GM18868 (cell line): ENCODE measurements around the gene CNTNAP2.
"Not testable (repeated sequence)": the region's sequence is repeated elsewhere in the genome, so short reads cannot be mapped to it uniquely, and the experiment has no call there.

Experiments used
- ATAC-seq: cut with Tn5 transposase; IDR thresholded peaks from one replicate; pipeline ENCODE4 v1.9.1; 2021; ENCODE audit warnings: mild to moderate bottlenecking, moderate library complexity; ENCODE audit not compliant: unreplicated experiment

Gene CNTNAP2

GRCh38 chr7:147670759-147671158, 1554.2 kb downstream of the CNTNAP2 start:
- no peak for ATAC-seq

DNA sequence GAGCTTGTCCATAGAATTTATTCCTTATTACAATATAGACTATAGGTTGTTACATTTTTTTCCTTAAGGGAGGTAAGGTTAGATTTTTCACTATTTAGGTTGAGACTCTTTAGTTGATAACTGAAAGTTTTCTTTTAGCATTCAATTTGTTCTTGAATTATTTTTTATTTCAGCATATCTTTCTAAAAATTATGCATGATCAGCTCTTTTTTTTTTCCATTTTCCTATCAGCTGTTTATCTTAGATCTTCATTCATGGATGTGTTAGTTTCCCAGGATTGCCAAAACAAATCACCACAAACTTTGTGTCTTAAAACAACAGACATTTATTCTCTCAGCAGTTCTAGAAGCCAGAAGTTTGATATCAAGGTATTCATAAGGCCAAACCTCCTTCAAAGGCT, 1558.1 kb downstream of the CNTNAP2 start:
- no peak for ATAC-seq

DNA sequence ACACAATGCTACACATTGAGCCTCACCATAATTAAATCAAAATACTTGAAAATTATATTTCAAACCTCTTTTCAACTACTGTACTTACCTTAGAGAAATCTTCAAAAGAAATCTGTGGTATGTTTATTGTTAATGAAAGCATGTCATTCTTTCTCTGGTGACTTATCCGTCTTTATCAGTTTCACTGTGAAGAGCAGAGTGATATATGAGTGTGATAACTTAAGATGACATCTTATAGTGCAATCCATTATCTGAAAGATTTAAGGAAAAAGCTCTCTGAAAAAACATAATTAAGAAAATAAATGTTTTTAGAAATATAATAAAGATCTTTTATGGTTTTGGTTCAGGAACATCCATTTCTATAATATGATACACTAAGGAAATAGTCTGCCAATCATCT, 1562.3 kb downstream of the CNTNAP2 start:
- no peak for ATAC-seq

- no peak for ATAC-seq
Measured at GRCh38 chr7:147681530-147681929, 1564.9 kb downstream of the CNTNAP2 start.

- no peak for ATAC-seq
Measured at GRCh38 chr7:147700702-147701101, 1584.1 kb downstream of the CNTNAP2 start.

GRCh38 chr7:147707926-147708325, 1591.3 kb downstream of the CNTNAP2 start:
- ATAC-seq, result no peak

- no peak for ATAC-seq
Measured at GRCh38 chr7:147708871-147709270, 1592.3 kb downstream of the CNTNAP2 start.

GRCh38 chr7:147711447-147711846, 1594.8 kb downstream of the CNTNAP2 start:
- no peak for ATAC-seq

GRCh38 chr7:147721962-147722830, 1605.6 kb downstream of the CNTNAP2 start:
- no peak for ATAC-seq

GRCh38 chr7:147723536-147723935, 1606.9 kb downstream of the CNTNAP2 start:
- ATAC-seq, result no peak

DNA sequence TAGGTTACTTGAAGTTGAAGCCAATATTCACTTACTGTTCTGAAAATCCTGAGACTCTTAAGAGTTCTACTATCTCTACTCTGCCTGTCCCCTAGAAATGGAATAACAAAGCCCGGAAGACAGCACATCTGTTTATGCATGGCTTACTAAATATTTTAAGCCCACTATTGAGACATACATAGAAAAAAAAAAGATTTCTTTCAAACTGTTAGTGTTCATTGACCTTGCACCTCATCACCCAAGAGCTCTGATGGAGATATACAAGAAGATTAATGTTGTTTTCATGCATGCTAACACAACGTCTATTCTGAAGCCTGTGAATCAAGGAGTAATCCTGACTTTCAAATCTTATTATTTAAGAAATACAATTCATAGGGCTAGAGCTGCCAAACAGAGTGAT, 1614.7 kb downstream of the CNTNAP2 start:
- no peak for ATAC-seq

DNA sequence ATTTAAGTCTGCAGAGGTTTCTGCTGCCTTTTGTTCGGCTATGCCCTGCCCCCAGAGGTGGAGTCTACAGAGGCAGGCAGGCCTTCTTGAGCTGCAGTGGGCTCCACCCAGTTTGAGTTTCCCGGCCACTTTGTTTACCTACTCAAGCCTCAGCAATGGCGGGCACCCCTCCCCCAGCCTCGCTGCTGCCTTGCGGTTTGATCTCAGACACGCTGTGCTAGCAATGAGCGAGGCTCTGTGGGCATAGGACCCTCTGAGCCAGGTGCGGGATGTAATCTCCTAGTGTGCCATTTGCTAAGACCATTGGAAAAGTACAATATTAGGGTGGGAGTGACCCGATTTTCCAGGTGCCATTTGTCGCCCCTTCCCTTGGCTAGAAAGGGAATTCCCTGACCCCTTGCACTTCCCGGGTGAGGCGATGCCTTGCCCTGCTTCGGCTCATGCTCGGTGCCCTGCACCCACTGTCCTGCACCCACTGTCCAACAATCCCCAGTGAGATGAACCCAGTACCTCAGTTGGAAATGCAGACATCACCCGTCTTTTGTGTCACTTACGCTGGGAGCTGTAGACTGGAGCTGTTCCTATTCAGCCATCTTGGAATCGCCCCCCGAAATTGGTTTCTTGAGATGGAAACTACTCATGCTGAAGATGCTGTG, 1621.1 kb downstream of the CNTNAP2 start:
- ATAC-seq, result not testable (repeated sequence)

GRCh38 chr7:147742301-147742700, 1625.7 kb downstream of the CNTNAP2 start:
- no peak for ATAC-seq

GRCh38 chr7:147756300-147756699, 1639.7 kb downstream of the CNTNAP2 start:
- ATAC-seq, result no peak

GRCh38 chr7:147759327-147759943, 1642.8 kb downstream of the CNTNAP2 start:
- ATAC-seq, result no peak

GRCh38 chr7:147765301-147765700, 1648.7 kb downstream of the CNTNAP2 start:
- no peak for ATAC-seq

DNA sequence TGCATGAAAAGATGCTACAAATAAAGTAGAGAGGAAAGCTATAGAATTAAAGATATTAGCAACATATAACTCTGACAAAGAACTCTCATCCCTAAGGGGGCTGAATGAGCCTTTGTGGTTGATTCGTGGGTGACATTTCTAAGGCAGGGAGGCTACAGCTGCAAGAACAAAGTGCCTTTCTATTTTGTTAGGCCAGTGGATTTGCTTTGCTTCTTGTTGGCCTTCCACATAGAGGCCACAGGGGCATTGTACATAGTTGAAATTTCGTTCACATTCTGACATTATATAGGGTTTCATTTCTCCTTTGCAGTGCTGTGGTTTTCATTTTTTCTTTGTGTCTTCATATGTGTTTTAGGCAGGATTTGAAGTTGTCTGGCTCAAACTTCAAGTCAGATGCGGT, 1654.7 kb downstream of the CNTNAP2 start:
- ATAC-seq, result no peak

- ATAC-seq, result no peak
Measured at GRCh38 chr7:147774461-147774860, 1657.9 kb downstream of the CNTNAP2 start.

- ATAC-seq, result no peak
Measured at GRCh38 chr7:147775516-147776284, 1659.1 kb downstream of the CNTNAP2 start.

DNA sequence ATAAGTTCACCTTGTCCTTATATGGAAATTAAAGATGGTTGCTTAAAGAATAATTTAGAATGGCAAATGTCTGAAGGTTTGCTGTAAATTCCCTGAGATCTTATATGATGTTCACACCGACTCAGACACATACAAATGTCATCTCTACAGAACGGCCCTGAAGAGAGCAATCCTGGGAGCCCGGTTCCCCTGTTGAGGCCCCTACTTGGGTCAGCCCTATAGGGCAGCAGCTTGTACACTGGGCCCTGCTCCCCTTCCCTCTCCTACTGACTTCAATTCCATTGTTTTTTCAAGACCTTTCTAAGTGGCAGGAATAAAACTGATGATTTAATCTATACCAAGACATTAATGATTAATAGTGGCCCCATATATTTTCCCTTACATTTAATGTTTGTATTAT, 1660.7 kb downstream of the CNTNAP2 start:
- no peak for ATAC-seq

DNA sequence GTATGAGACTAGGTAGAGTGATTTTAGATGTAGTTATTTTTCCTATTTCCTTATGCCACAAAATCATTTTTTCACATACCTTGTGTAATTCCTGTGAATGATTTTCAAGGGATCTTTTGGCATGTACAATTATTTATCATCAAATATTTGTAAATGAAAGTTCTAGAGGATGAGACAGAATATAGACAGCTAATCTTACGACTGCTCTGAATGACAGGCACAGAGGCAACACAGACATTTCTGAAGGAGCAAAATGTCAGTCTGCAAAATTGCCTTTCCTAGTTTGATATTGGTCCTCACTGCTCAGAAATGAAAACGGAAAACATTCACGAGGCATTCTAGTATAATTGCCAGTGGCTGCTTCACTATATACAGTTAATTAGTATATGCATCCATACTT, 1663.3 kb downstream of the CNTNAP2 start:
- no peak for ATAC-seq
